ENCODE data around the gene AUTS2. TPM values are rescaled to one million over a fixed set of nuclear protein-coding genes. Genes with fewer than 3 reads are reported as not detected.

Gene AUTS2
- total RNA-seq, 2 experiments from 2014 or later, result 15.2 to 16.3 TPM

DNA sequence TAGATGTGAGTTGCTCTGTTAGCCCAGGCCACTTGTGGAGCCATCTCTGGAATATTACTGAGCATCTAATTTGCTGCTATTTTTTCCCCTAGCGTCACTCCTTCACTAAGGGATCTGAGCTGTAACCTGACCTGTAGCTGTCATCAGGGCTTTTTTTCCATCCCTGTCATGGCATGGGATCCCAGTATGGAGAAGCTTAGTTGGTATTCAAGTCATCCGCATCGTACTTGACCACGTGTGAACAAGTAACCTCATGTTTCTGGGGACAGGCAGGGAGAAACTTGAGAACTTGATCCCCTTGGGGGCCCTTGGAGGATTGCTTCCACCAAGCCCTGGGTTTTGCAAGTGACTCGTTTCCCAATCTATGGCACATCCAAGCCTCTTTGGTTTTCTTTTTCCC is 1059.3 kb downstream of the AUTS2 start:
- Mint-ChIP-seq H3K27me3 (ENCODE audit: low read depth) (peaks cover 6% of the 10 kb centered on the region), H3K4me1 (ENCODE audit: low read depth) (peaks cover 44% of the 10 kb centered on the region), H3K4me3 (no peak overlapping the region), H3K36me3 (ENCODE audit: low read depth) (peaks cover 8% of the 10 kb centered on the region), H3K27ac (no peak overlapping the region), H3K9me3 (ENCODE audit: insufficient read depth) (no peaks in the 10 kb centered on the region)
- ATAC-seq, result no peak
- CTCF ChIA-PET, result interaction anchor here (2.1 kb wide), 1 partner anchor 9 kb away, joined by 6 read pairs; no protein-coding TSS in a partner anchor
- POLR2A ChIA-PET, result no interaction called here
- DNase-seq, result no peak

DNA sequence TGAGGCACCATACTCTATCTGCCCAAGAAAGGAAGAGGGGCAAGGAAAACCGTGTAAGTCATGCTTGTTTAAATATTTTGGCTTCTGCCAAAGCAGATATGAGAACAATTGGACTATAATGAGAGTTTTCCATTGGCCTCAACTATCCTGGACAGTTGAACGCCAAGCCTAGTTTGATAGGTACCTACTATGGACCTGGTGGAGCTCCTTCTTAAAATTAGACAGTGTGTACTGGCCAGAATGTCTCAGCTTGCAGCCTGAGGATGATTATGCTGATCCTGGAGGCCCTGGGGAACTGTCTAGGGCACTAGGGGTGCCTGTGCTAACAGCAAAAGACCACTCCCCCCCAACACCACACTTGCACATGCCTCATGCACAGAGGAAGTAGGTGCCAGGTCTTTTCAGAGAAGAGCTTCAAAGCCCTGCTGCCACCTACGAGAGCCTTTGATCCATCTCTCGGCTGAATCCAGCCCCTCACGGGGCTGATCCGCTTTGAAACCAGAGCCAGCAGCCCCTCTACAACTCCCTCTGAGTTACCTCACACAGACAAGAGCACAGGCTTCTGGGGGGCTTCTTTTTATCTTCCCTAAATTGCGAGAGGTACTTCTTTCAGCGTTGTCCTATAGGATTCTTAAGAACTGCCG is 1059.8 kb downstream of the AUTS2 start:
- DNase-seq (no peak), ATAC-seq (no peak)
- H3K4me1 Mint-ChIP-seq (ENCODE audit: low read depth), result peaks cover 44% of the 10 kb centered on the region
- ChIA-PET CTCF (interaction anchor here (2.1 kb wide), 1 partner anchor 9 kb away, joined by 6 read pairs; no protein-coding TSS in a partner anchor), POLR2A (interaction anchor here (3.2 kb wide), 1 partner anchor 10 kb away, joined by 13 read pairs; no protein-coding TSS in a partner anchor)
- H3K27me3 Mint-ChIP-seq (ENCODE audit: low read depth), result peaks cover 6% of the 10 kb centered on the region
- no peaks in the 10 kb centered on the region for H3K9me3 Mint-ChIP-seq (ENCODE audit: insufficient read depth)
- H3K4me3 Mint-ChIP-seq, result no peak overlapping the region
- H3K36me3 Mint-ChIP-seq (ENCODE audit: low read depth), result peaks cover 8% of the 10 kb centered on the region
- H3K27ac Mint-ChIP-seq, result no peak overlapping the region

DNA sequence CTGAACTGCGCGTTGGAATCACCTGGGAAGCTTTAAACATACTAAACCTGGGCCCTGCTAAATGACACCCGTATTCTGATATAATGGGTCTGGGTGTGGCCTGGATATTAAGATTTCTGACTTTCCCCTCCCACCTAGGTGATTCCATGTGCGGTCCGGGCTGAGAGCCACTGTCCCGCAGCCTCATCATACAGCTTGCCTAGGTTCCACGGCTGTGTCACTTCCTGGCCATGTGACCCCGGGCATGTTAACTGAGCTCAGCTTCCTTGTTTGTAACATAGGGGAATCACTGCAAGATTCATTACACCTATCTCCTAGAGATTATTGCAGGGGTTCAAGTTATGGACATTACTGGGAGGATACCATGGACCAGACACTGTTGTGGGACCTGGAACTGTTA is 1061.0 kb downstream of the AUTS2 start:
- peak overlapping the region; percentile 4 for H3K4me3 Mint-ChIP-seq
- ATAC-seq (no peak), DNase-seq (peak; percentile 44)
- peaks cover 8% of the 10 kb centered on the region for H3K36me3 Mint-ChIP-seq (ENCODE audit: low read depth)
- POLR2A ChIA-PET, result interaction anchor here (1.1 to 3.2 kb wide), 2 partner anchors 12 to 21 kb away, joined by 3 to 13 read pairs; no protein-coding TSS in a partner anchor
- CTCF ChIA-PET, result interaction anchor here (0.6 to 2.1 kb wide), 2 partner anchors 10 to 38 kb away, joined by 3 to 6 read pairs; no protein-coding TSS in a partner anchor
- H3K9me3 Mint-ChIP-seq (ENCODE audit: insufficient read depth), result no peaks in the 10 kb centered on the region
- no peaks in the 10 kb centered on the region for H3K27me3 Mint-ChIP-seq (ENCODE audit: low read depth)
- peaks cover 44% of the 10 kb centered on the region for H3K4me1 Mint-ChIP-seq (ENCODE audit: low read depth)
- peak overlapping the region; percentile 82 for H3K27ac Mint-ChIP-seq

DNA sequence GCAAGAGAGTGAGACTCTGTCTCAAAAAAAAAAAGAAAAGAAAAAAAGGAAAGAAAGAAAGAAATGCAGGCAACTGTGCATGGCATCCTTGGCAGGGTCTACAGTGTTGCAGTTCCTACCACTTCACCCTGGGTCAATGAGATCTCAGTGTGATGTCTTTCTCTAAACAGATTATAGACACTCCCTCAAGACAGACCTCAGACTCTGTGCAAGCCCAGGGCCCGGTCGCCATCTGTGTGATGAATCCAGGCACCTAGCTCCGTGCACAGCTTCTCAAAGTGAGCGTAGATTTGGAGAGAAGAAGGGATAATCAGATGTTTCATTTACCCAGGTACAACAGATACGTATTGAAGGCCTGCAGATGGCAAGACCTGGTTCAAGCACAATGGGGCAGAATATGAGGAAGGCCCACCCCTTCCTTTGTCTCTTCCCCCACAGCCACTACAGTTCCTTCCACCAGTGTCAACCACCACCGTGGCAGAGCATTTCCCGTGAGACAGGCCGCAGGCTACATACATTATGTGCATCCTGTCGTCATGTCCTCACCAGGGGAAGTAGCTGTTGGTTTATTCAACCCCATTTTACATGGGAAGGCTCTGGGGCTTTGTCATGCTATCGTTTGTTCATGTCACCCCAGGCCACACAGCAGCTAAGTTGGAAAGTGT is 1062.0 kb downstream of the AUTS2 start:
- ChIA-PET POLR2A (interaction anchor here (1.1 to 3.2 kb wide), 2 partner anchors 13 to 20 kb away, joined by 3 to 13 read pairs; no protein-coding TSS in a partner anchor), CTCF (interaction anchor here (1.4 kb wide), 1 partner anchor 13 kb away, joined by 7 read pairs; no protein-coding TSS in a partner anchor)
- Mint-ChIP-seq H3K9me3 (ENCODE audit: insufficient read depth) (no peaks in the 10 kb centered on the region), H3K4me1 (ENCODE audit: low read depth) (peaks cover 44% of the 10 kb centered on the region), H3K27me3 (ENCODE audit: low read depth) (no peaks in the 10 kb centered on the region), H3K27ac (peak overlapping the region; percentile 82), H3K4me3 (no peak overlapping the region), H3K36me3 (ENCODE audit: low read depth) (peaks cover 8% of the 10 kb centered on the region)
- ATAC-seq (peak; percentile 95), DNase-seq (peak; percentile 85)

DNA sequence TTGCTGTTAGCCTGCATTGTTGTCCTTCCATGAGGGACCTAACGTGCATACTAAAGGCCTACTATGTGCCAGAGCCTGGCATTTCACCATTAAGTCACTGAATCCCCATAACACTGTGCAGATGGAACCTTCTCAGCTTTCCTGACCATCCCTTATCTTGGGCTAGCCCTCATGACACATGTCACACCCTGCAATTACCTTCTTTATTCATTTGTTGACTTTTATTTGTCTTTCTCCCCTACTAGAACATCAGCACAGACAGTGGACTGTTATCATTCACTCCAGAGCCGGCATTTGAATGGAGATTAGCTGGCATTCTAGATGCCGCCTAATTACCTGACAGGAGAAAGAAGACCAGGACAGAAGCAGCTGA is 1062.5 kb downstream of the AUTS2 start:
- ChIA-PET CTCF (interaction anchor here (1.4 kb wide), 1 partner anchor 14 kb away, joined by 7 read pairs; no protein-coding TSS in a partner anchor), POLR2A (interaction anchor here (3.2 kb wide), 1 partner anchor 13 kb away, joined by 13 read pairs; no protein-coding TSS in a partner anchor)
- Mint-ChIP-seq H3K36me3 (ENCODE audit: low read depth) (peaks cover 8% of the 10 kb centered on the region), H3K9me3 (ENCODE audit: insufficient read depth) (no peaks in the 10 kb centered on the region), H3K4me3 (no peak overlapping the region), H3K27me3 (ENCODE audit: low read depth) (no peaks in the 10 kb centered on the region), H3K27ac (peak overlapping the region; percentile 82), H3K4me1 (ENCODE audit: low read depth) (peaks cover 44% of the 10 kb centered on the region)
- no peak for DNase-seq
- no peak for ATAC-seq

DNA sequence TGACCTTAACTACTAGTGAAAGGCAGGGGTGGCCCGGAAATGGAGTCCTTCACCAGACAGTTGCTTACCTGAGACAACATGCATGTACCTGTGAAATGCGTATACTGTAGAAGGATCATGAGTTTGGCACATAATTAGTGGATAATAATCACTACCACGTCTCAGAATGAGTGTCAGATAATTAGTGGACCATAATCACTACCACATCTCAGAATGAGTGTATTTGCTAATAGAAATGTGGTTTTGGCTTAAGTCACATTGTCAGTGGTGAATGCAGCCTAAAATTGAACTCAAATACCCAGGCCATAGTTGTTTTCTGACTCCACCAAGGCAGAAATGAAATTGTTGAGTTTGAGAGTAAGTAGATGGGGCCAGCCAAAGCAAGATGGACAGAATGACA is 1065.4 kb downstream of the AUTS2 start:
- POLR2A ChIA-PET, result no interaction called here
- Mint-ChIP-seq H3K27me3 (ENCODE audit: low read depth) (peaks cover 2% of the 10 kb centered on the region), H3K9me3 (ENCODE audit: insufficient read depth) (no peaks in the 10 kb centered on the region), H3K36me3 (ENCODE audit: low read depth) (peaks cover 8% of the 10 kb centered on the region), H3K4me3 (no peak overlapping the region), H3K4me1 (ENCODE audit: low read depth) (peaks cover 33% of the 10 kb centered on the region), H3K27ac (no peak overlapping the region)
- CTCF ChIA-PET, result no interaction called here
- no peak for ATAC-seq
- DNase-seq, result no peak

DNA sequence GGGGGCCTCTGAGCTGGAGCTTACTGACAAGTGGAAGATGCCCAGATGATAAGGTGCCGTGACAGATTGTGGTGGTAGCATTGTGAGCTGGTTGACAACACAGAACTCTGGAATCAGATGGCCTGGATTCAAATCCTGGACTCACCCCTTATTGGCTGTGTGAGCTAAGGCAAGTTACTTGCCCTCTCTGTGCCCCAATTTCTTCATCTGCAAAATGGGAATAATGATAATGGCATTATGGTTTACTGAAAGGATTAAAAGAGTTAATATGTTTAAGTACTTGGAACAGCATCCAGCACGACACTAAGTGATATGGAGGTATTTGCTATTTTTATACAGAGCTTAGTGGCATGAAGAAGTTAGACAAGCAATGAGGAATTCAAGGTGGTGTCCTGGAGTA is 1067.7 kb downstream of the AUTS2 start:
- POLR2A ChIA-PET, result no interaction called here
- Mint-ChIP-seq H3K4me3 (no peak overlapping the region), H3K9me3 (ENCODE audit: insufficient read depth) (no peaks in the 10 kb centered on the region), H3K36me3 (ENCODE audit: low read depth) (no peaks in the 10 kb centered on the region), H3K27ac (no peak overlapping the region), H3K4me1 (ENCODE audit: low read depth) (peaks cover 26% of the 10 kb centered on the region), H3K27me3 (ENCODE audit: low read depth) (peaks cover 5% of the 10 kb centered on the region)
- CTCF ChIA-PET, result no interaction called here
- ATAC-seq, result no peak
- no peak for DNase-seq

DNA sequence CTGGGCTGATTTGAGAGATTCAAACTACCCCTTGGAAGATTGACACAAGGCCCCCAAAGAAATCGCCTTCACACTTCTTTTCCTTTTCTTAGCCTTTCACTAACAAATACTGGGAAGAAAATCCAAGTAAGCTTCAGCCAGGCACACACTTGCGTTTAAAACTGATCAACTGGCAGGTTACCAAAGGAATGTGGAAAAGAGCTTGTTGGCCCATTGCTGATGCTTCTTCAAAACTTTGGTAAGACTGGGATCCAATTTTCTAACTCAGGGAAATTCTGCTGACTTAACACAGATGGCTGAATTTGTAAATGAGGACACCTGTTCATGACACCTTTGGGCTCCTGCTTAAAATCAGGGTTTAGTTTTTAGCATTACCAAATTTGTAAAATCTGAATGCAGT is 1069.1 kb downstream of the AUTS2 start:
- DNase-seq (no peak), ATAC-seq (no peak)
- Mint-ChIP-seq H3K27ac (no peak overlapping the region), H3K27me3 (ENCODE audit: low read depth) (peaks cover 5% of the 10 kb centered on the region), H3K4me1 (ENCODE audit: low read depth) (peaks cover 17% of the 10 kb centered on the region), H3K9me3 (ENCODE audit: insufficient read depth) (no peaks in the 10 kb centered on the region), H3K36me3 (ENCODE audit: low read depth) (no peaks in the 10 kb centered on the region), H3K4me3 (no peak overlapping the region)
- ChIA-PET CTCF (interaction anchor here (1.0 kb wide), 1 partner anchor 31 kb away, joined by 3 read pairs; no protein-coding TSS in a partner anchor), POLR2A (no interaction called here)

DNA sequence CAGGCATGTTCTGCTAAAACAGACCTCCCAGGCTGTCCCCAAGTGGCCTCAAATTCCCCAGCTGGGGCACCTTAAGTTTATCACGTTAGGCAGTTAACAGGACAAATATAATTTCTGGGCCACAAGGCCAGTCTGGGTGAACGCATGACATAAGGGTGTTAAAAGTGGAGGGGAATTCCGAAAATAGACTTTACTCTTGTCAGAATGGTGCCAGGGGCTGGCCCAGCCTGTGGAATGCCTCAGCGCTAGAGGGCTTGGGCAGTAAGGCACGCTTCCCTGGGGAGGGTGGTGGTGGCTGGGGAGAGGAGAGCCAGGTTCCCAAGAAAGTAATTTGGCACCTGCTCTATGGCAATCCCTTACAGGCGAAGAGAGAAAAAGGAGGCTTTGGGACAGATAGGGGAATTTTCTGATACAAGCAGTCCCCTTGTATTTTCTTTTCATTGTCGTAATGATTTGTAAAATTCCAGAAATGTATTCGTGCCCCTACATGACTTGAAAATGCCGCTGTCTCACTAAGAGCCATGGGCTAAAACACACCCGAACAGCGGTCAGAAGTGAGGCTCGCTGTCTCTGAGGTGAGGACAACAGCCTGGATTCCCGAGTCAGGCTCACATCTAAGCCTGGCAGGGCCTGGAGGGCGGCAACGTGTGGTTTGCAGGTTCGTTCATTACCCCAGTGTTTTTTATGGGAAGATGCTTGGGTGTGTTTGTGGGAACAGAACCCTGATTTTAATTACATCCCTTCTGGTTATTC is 1070.5 kb downstream of the AUTS2 start:
- no peak for DNase-seq
- no peak overlapping the region for H3K27ac Mint-ChIP-seq
- peaks cover 17% of the 10 kb centered on the region for H3K4me1 Mint-ChIP-seq (ENCODE audit: low read depth)
- H3K9me3 Mint-ChIP-seq (ENCODE audit: insufficient read depth), result no peaks in the 10 kb centered on the region
- ChIA-PET POLR2A (no interaction called here), CTCF (no interaction called here)
- H3K36me3 Mint-ChIP-seq (ENCODE audit: low read depth), result no peaks in the 10 kb centered on the region
- no peak overlapping the region for H3K4me3 Mint-ChIP-seq
- no peak for ATAC-seq
- H3K27me3 Mint-ChIP-seq (ENCODE audit: low read depth), result peaks cover 5% of the 10 kb centered on the region

DNA sequence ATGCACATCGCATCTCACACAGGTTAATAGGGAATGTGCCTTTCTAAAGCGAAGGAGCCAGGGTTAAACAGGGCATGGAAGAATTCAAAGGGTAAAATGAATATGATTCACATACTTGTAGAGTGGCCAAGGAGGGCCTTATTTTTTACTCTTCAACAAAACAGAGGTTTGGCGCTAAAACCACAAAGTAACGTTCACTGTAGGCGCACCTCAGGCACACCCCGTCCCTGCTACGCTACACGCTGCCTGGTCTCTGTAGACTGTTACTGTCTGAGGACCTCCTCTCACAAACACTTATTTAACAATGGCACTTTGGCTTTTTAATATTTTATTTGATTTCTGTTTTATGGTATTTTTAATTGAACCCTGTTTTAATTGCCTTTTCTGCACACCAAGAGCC is 1071.6 kb downstream of the AUTS2 start:
- Mint-ChIP-seq H3K27ac (peak overlapping the region; percentile 16), H3K4me1 (ENCODE audit: low read depth) (peaks cover 17% of the 10 kb centered on the region), H3K27me3 (ENCODE audit: low read depth) (peaks cover 5% of the 10 kb centered on the region), H3K4me3 (no peak overlapping the region), H3K9me3 (ENCODE audit: insufficient read depth) (no peaks in the 10 kb centered on the region), H3K36me3 (ENCODE audit: low read depth) (no peaks in the 10 kb centered on the region)
- ChIA-PET CTCF (no interaction called here), POLR2A (no interaction called here)
- ATAC-seq (peak; percentile 71), DNase-seq (peak; percentile 34)

DNA sequence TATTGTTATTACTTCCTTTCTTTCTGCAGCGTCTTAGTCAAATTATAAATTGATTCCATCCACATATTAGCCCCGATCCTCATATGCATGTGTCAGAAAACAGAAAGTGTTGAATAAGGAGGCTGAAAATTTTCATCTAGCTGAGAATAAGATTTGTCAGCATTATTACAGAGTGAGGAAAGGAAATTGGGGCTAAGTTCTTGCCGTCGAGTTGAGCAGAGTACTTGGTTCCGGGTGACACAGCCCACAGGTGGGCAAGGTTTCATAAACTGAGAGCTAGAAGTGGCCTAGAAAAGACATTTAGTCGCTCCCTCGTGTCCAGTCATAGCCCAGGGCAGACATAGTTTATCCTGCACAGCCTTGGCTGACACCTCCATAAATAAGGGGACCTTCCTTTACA is 1072.0 kb downstream of the AUTS2 start:
- Mint-ChIP-seq H3K27me3 (ENCODE audit: low read depth) (peaks cover 5% of the 10 kb centered on the region), H3K36me3 (ENCODE audit: low read depth) (no peaks in the 10 kb centered on the region), H3K4me3 (no peak overlapping the region), H3K9me3 (ENCODE audit: insufficient read depth) (no peaks in the 10 kb centered on the region), H3K4me1 (ENCODE audit: low read depth) (peaks cover 17% of the 10 kb centered on the region), H3K27ac (peak overlapping the region; percentile 39)
- CTCF ChIA-PET, result no interaction called here
- DNase-seq (no peak), ATAC-seq (no peak)
- POLR2A ChIA-PET, result no interaction called here

All from activated CD8-positive, alpha-beta T cell treated with anti-CD3 and anti-CD28 coated beads, Interleukin-2, amount 10 ng/mL, durations not matched to agents 7 days and 5 days (primary cell).